Measurements from ENCODE around the gene FOXD2.

DNA sequence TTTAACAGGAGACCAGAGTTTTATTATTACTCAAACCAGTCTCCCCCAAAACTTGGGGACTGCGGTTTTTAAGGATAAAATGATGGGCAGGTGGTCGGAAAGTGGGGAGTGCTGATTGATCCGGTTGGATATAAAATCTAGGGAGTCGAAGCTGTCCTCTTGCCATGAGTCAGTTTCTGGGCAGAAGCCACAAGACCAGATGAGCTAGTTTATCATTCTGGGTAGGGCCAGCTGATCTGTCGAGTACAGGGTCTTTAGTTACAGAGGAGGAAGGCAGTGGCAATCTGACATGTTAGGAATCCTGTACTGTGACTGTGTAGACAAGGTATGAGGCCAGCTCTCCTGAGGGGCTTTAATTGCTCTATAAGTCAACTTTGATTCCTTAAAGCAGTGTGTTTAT, 44.7 kb upstream of the FOXD2 start:
- TF ChIP-seq, protein P1, sequence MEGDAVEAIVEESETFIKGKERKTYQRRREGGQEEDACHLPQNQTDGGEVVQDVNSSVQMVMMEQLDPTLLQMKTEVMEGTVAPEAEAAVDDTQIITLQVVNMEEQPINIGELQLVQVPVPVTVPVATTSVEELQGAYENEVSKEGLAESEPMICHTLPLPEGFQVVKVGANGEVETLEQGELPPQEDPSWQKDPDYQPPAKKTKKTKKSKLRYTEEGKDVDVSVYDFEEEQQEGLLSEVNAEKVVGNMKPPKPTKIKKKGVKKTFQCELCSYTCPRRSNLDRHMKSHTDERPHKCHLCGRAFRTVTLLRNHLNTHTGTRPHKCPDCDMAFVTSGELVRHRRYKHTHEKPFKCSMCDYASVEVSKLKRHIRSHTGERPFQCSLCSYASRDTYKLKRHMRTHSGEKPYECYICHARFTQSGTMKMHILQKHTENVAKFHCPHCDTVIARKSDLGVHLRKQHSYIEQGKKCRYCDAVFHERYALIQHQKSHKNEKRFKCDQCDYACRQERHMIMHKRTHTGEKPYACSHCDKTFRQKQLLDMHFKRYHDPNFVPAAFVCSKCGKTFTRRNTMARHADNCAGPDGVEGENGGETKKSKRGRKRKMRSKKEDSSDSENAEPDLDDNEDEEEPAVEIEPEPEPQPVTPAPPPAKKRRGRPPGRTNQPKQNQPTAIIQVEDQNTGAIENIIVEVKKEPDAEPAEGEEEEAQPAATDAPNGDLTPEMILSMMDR (IDR thresholded peaks at IDR 0.05): no peak
- TF ChIP-seq ZFX (IDR thresholded peaks at IDR 0.05; ENCODE audit: borderline replicate concordance): no peak
